Measurements from ENCODE around the gene PFDN5.
"Not testable (repeated sequence)": the region's sequence is repeated elsewhere in the genome, so short reads cannot be mapped to it uniquely, and the experiment has no call there.

PFDN5 gene

DNA sequence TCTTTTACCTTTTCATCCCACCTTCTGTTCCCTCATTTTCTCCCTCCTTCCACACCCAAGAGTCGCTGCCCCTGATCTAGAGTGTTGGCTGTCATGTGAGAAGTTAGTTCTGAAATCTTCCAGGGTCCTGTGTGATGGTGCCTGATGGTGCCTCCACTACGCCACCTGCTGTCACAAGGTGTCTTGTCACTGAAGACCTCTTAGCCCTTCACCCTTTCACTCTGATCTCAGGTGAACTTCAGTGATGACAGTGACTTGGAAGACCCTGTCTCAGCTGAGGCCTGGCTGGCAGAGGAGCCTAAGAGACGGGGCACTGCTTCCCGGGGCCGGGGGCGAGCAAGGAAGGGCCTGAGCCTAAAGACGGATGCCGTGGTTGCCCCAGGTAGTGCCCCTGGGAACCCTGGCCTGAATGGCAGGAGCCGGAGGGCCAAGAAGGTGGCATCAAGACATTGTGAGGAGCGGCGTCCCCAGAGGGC is 7.6 kb upstream of the PFDN5 start:
- peak; percentile 80 to 81 for DNase-seq

GRCh38 chr12:53288322-53288721 is 7.0 kb upstream of the PFDN5 start:
- no peak for DNase-seq

DNA sequence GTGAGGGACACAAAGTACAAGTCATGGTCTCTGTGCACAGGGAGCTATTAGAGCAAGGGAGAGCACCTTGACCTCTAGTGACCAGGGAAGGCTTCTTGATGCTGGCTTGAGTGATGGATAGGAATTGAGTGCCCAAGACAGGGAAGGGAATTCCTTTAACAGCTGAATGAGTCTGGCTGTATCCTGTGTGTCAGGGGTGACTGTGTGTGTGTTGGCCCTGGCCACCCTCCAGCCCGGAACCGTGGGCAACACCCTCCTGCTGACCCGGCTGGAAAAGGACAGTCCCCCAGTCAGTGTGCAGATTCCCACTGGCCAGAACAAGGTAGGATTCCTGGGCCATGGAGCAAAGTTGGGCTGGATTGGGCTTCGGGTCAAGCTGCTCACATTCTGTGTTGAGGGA is 5.5 kb upstream of the PFDN5 start:
- DNase-seq = no peak

- no peak for DNase-seq
These were observed 4.7 kb upstream of the PFDN5 start for GRCh38 chr12:53290661-53291060.

GRCh38 chr12:53292426-53292825 is 2.9 kb upstream of the PFDN5 start:
- DNase-seq = no peak

GRCh38 chr12:53295891-53296219 is 513 bp downstream of the PFDN5 start:
- DNase-seq = no peak

- DNase-seq = not testable (repeated sequence)
These were observed 1.8 kb downstream of the PFDN5 start for GRCh38 chr12:53297106-53297505.

- peak in 1 of 2 donors; percentile 21 for DNase-seq
These were observed 2.8 kb downstream of the PFDN5 start for GRCh38 chr12:53298164-53298563.

- DNase-seq = peak; percentile 48 to 60
These were observed 3.7 kb downstream of the PFDN5 start for GRCh38 chr12:53299101-53299453.

- peak; percentile 87 for DNase-seq
These were observed 4.3 kb downstream of the PFDN5 start, which contains the start of gene MYG1 for GRCh38 chr12:53299454-53300180. TSS of gene MYG1 (plus strand) at chr12:53299695. CDS start at chr12:53299738, 43 bp downstream.

DNA sequence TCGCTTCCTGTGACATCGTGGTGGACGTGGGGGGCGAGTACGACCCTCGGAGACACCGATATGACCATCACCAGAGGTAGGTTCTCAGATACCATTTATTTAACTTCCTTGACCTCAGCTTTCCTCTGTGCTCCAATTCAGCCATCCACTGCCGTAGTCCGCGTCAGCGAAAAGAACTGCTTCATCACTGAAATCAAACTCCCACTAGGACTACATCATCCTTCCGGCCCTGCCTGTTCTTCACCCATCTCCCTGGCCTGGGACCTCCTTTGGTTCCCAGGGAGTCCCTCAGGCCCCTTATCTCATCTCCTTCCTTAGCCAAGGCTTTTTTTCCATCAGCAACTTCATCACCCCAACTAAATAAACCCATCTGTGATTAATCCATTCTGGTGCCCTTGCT is 4.8 kb downstream of the PFDN5 start:
- no peak for DNase-seq

DNA sequence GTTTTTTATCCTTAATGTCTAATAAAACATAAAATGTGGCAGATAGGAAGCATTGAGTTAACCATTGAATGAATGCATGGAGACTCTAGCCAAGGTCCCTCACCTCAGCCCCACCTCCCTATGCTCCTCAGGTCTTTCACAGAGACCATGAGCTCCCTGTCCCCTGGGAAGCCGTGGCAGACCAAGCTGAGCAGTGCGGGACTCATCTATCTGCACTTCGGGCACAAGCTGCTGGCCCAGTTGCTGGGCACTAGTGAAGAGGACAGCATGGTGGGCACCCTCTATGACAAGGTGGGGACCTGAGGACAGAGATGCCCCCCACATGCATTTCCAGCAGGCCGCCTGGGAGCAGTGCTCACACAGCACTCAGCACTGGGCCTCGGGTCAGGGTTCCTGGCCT is 7.6 kb downstream of the PFDN5 start:
- no peak for DNase-seq

DNA sequence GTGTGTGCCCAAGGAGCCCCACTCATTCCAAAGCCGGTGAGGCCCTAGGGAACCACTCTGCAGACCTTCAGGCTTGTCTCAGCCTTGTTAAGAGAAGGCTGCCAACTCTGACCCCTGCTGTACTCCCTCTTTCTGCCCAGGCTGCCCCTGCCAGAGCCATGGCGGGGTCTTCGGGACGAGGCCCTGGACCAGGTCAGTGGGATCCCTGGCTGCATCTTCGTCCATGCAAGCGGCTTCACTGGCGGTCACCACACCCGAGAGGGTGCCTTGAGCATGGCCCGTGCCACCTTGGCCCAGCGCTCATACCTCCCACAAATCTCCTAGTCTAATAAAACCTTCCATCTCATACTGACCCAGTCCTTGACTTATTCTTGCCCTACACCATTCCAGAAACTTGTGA is 11.5 kb downstream of the PFDN5 start:
- DNase-seq = no peak

GRCh38 chr12:53308276-53308675 is 12.9 kb downstream of the PFDN5 start:
- DNase-seq = no peak

DNA sequence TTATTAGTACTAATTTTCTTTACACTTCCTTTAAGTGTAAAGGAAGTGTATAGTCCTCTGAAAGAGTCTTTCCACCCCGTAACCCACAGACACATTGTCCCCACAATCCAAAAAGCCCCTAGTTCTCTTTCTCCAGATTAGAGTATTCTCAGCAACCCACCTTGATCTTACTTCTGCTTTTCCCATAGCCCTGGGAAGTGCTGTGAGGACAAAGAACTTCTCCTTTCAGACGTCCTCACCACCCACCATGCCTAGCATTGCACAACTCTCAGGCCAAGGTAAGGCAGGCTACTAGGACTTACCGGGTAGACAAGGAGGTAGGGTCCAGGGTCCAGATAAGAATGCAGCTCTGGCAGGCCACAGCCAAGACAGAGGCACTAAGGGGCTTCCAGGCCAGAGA is 18.7 kb downstream of the PFDN5 start:
- no peak for DNase-seq

- DNase-seq = no peak
These were observed 25.2 kb downstream of the PFDN5 start for GRCh38 chr12:53320352-53321195.

- peak; percentile 50 to 60 for DNase-seq
These were observed 28.9 kb downstream of the PFDN5 start for GRCh38 chr12:53324113-53324778.

DNA sequence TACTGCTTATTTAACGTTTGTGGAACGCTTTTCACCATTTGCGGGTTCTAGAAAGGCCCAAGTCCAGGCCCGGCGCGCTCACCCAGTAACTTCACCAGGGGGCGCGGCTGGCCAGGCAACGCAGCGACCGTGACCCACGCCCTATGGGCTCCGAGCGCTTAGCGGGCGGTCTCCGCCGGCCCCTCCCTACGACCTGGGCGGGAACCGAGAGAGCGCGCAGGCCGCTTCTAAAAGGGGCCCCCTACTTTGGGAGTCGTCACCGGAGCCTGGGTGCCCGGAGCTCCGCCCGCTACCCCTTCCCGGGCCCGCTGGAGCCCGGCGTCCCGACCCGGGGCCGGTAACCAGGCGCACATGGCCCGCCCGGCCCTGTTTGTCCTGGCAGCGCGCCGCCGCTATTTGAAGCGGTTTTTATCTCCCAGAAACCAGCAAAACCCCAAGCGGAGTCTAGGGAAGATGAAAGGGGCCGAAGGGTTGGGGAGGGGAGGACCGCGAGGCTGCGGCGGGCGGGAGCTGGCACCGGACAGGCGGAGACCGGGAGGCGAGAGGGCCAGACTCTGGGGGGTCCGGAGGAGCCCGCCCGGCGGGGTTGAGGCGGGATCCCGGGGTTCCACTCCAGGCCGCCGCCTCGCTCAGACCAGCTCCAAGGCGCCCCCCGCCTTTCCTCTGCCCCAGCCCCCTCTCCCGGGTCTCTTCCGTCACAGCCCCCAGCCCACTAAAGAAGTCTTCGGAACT is 29.6 kb downstream of the PFDN5 start:
- peak; percentile 87 for DNase-seq

DNA sequence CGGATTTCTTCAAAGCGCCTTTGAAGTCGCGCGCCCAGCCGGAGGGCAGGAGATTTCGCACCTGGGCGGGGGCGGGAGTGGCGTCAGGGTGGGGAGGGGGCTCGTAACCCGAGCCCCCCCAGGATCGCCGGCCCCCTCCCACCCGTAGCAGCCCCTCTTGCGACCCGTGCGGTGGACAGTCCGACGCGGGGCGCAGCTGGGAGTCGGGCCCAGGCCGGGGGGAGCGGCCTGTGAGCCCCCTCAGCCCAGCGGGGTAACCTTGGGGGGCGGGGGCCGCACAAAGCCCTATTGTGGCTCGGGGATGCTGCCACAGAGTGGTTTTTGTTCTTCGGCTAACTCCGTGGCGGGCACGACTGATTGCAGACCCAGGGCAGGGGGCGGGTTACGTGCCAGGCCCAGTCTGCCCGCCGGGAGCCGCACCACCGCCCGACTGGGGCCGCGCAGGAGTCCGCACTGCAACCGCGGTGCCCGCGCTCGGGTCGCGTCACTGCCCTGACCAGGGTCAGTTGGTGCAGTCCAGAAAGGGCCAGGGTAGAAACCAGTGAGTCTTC is 30.2 kb downstream of the PFDN5 start:
- peak in 1 of 2 donors; percentile 7 for DNase-seq

GRCh38 chr12:53326460-53327185 is 31.3 kb downstream of the PFDN5 start:
- no peak for DNase-seq

GRCh38 chr12:53327435-53328042 is 32.2 kb downstream of the PFDN5 start:
- peak in 1 of 2 donors; percentile 31 for DNase-seq
